ENCODE data around the gene SLC12A6.

DNA sequence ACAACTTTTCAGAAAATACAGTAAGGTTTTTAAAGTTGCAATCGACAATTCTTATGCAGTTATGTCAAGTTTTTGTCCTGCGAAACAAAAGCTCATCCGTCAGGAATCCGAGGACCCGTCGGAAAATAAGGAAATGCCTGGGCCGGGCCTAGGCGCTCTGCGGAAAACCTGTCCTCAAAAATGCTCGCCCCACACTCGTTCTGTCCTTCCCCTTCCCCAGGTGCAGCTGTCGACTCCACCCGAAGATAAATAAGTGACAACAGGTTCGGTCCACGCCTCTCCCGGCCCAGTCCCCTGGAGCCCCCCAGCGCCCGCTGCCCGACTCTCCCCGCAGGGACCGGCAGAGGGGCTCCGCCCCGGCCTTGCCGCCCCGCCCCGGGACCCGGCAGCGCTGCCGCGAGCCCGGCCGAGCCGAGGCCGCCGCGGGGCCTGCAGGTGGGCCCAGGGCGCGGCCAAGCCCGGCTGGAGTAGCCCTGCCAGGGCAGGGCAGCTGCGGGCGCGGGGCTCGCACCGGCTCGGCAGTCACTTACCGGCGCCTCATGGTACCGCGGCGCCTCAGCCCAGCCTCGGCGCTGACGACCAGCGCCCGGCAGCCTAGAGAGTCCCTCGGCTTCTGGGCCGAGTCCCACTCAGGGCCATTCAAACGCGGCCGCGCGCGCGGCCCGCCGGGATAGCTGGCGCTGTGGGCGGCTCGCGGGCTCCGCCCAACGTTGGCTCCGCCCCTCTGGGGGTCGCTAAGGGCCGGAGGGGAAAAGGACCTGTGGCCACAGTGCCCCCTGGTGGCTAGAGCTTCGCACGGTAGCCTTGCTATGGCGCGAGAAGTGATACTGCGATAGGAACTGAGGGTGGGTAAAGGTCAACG, 127.9 kb downstream of the SLC12A6 start, which contains the start of gene KATNBL1:
- TF ChIP-seq, protein P1, sequence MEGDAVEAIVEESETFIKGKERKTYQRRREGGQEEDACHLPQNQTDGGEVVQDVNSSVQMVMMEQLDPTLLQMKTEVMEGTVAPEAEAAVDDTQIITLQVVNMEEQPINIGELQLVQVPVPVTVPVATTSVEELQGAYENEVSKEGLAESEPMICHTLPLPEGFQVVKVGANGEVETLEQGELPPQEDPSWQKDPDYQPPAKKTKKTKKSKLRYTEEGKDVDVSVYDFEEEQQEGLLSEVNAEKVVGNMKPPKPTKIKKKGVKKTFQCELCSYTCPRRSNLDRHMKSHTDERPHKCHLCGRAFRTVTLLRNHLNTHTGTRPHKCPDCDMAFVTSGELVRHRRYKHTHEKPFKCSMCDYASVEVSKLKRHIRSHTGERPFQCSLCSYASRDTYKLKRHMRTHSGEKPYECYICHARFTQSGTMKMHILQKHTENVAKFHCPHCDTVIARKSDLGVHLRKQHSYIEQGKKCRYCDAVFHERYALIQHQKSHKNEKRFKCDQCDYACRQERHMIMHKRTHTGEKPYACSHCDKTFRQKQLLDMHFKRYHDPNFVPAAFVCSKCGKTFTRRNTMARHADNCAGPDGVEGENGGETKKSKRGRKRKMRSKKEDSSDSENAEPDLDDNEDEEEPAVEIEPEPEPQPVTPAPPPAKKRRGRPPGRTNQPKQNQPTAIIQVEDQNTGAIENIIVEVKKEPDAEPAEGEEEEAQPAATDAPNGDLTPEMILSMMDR (conservative IDR thresholded peaks at IDR 0.05), result peak; percentile 95
- peak; percentile 100 for TF ChIP-seq ZFX (IDR thresholded peaks at IDR 0.05)

Data from C4-2B (cell line).